Kidney epithelial cell (primary cell): ENCODE measurements around the gene C1QTNF5. TPM values are rescaled to one million over a fixed set of nuclear protein-coding genes. Genes with fewer than 3 reads are reported as not detected.

Experiments used
- DNase-seq: peaks from one replicate; pipeline ENCODE4 v3.0.0-alpha.2; 2010; ENCODE audit warnings: low read depth
- H3K27me3 ChIP-seq: 2 replicates; pipeline ENCODE4 v1.6.0; 2011; ENCODE audit warnings: low read length; ENCODE audit not compliant: control insufficient read depth, insufficient read depth
- H3K36me3 ChIP-seq: 2 replicates; pipeline ENCODE4 v1.5.1; 2011; ENCODE audit warnings: low read length; ENCODE audit not compliant: control insufficient read depth, insufficient read depth
- H3K4me3 ChIP-seq: 2 replicates; pipeline ENCODE4 v1.5.1; 2011; ENCODE audit warnings: low read depth, mild to moderate bottlenecking, control low read depth, low read length
- CTCF ChIP-seq: IDR thresholded peaks from 2 replicates; pipeline ENCODE4 v1.5.1; 2011; ENCODE audit warnings: mild to moderate bottlenecking, moderate library complexity, low read length, control low read depth, inconsistent platforms; ENCODE audit not compliant: insufficient read depth, poor library complexity, severe bottlenecking
- total RNA-seq: library from RNA; depleted of rRNA; stranded (reverse); fragments of >200 nt; gene quantifications from 2 replicates; pipeline ENCODE4 v1.2.3, GENCODE V29; 2015

The C1QTNF5 gene
- total RNA-seq, 1 donor from 2014 or later = 2.9 TPM

GRCh38 chr11:119373059-119373920, 32.6 kb upstream of the C1QTNF5 start:
- Histone ChIP-seq H3K36me3 (no peaks in the 10 kb centered on the region), H3K27me3 (no peaks in the 10 kb centered on the region), H3K4me3 (no peak overlapping the region)
- no peak for DNase-seq
- no peak for TF ChIP-seq CTCF

- H3K4me3 ChIP-seq = no peak overlapping the region
- TF ChIP-seq CTCF = no peak
- DNase-seq = no peak
- no peaks in the 10 kb centered on the region for H3K36me3 ChIP-seq
- no peaks in the 10 kb centered on the region for H3K27me3 ChIP-seq
Measured at GRCh38 chr11:119372260-119373058, 31.8 kb upstream of the C1QTNF5 start.

- no peaks in the 10 kb centered on the region for H3K36me3 ChIP-seq
- H3K27me3 ChIP-seq = no peaks in the 10 kb centered on the region
- peak; percentile 28 for TF ChIP-seq CTCF
- no peak overlapping the region for H3K4me3 ChIP-seq
- no peak for DNase-seq
Measured at GRCh38 chr11:119371778-119372182, 31.1 kb upstream of the C1QTNF5 start.

- Histone ChIP-seq H3K36me3 (no peaks in the 10 kb centered on the region), H3K4me3 (no peak overlapping the region), H3K27me3 (no peaks in the 10 kb centered on the region)
- no peak for DNase-seq
- TF ChIP-seq CTCF = no peak
Measured at GRCh38 chr11:119371067-119371601, 30.5 kb upstream of the C1QTNF5 start.

- H3K27me3 ChIP-seq = no peaks in the 10 kb centered on the region
- H3K4me3 ChIP-seq = no peak overlapping the region
- no peak for TF ChIP-seq CTCF
- no peaks in the 10 kb centered on the region for H3K36me3 ChIP-seq
- no peak for DNase-seq
Measured at GRCh38 chr11:119370486-119371046, 29.9 kb upstream of the C1QTNF5 start.
